HCT116 (cell line): ENCODE data around the gene GALNS. TPM values are rescaled to one million over a fixed set of nuclear protein-coding genes. Genes with fewer than 3 reads are reported as not detected.

ENCODE experiments used
- ATAC-seq: fragments of 200-7000 bp; cut with Tn5 transposase; 2 replicates; pipeline ENCODE4 v1.9.1; 2020; ENCODE audit warnings: mild to moderate bottlenecking, moderate library complexity
- BruUV-seq: library from RNA; stranded (reverse); fragments of 400-500 nt; replicated peaks from 2 replicates; lab custom pipeline; 2021; lab: Mats Ljungman, UMichigan
- CTCF ChIA-PET: fragments of 300-600 bp; sonication (Branson Sonifier 250); formaldehyde crosslinking; loops from one replicate; lab custom pipeline; 2021; ENCODE audit warnings: antibody characterized with exemption; lab: Charles Lee
- POLR2A ChIA-PET: fragments of 300-600, 350-600 bp; sonication (Branson Sonifier 250); formaldehyde crosslinking; loops from one replicate; lab custom pipeline; 2021; ENCODE audit warnings: antibody characterized with exemption; lab: Charles Lee
- RAD21 ChIA-PET, 2 experiments: fragments of 300-600 bp; sonication (Branson Sonifier 250); formaldehyde crosslinking; loops; one replicate each; lab custom pipeline; 2023; ENCODE audit warnings: low total read pairs in 2 of 2; ENCODE audit not compliant: uncharacterized antibody in 2 of 2, unreplicated experiment in 2 of 2, low non-redundant PET in 1 of 2; lab: Charles Lee
- DNase-seq: peaks from one replicate; pipeline ENCODE4 v3.0.0-alpha.2; 2010; ENCODE audit warnings: low read depth, low spot score
- H2AFZ ChIP-seq: fragments of 200-600 bp; shearing (Covaris generic), sonication (generic); 2 replicates; pipeline ENCODE4 v1.6.1; 2017; ENCODE audit warnings: low read depth, mixed run types, mixed read lengths, antibody characterized with exemption, low read length; ENCODE audit not compliant: poor library complexity, severe bottlenecking
- H3K27ac ChIP-seq: 2 replicates; pipeline ENCODE4 v1.5.1; 2012; ENCODE audit warnings: low read depth, low read length
- H3K27me3 ChIP-seq: fragments of 200-600 bp; sonication (generic); 2 replicates; pipeline ENCODE4 v1.6.1; 2016; ENCODE audit warnings: mixed run types, low read length, mixed read lengths; ENCODE audit not compliant: insufficient read depth
- H3K36me3 ChIP-seq, 2 experiments: fragments of 200-500 bp in 1 of 2; fragments of 200-600 bp in 1 of 2; sonication (Bioruptor generic) in 1 of 2; sonication (generic) in 1 of 2; 2 replicates each; pipeline versions ENCODE4 v1.5.1 to v1.6.1; 2014 to 2016; ENCODE audit warnings: low read length in 2 of 2, inconsistent platforms in 1 of 2, mixed read lengths in 1 of 2, mixed run types in 1 of 2; ENCODE audit not compliant: insufficient read depth in 2 of 2, control insufficient read depth in 1 of 2
- H3K4me1 ChIP-seq, 2 experiments: fragments of 200-600 bp in 1 of 2; sonication (generic) in 1 of 2; 2 replicates each; pipeline versions ENCODE4 v1.5.1 to v1.6.1; 2012 to 2017; ENCODE audit warnings: low read length in 2 of 2, inconsistent platforms in 1 of 2, mild to moderate bottlenecking in 1 of 2, mixed read lengths in 1 of 2, mixed run types in 1 of 2, moderate library complexity in 1 of 2; ENCODE audit not compliant: insufficient read depth in 2 of 2, control insufficient read depth in 1 of 2
- H3K4me2 ChIP-seq: fragments of 200-600 bp; sonication (generic); 2 replicates; pipeline ENCODE4 v1.6.1; 2017; ENCODE audit warnings: mixed run types, low read length, mixed read lengths
- H3K4me3 ChIP-seq, 2 experiments: fragments of 200-600 bp in 1 of 2; sonication (generic) in 1 of 2; replicated peaks in 1 of 2; 2 replicates each; pipeline ENCODE4 v1.5.1; 2011 to 2016; ENCODE audit warnings: low read length in 2 of 2, control low read depth in 1 of 2, low read depth in 1 of 2, mild to moderate bottlenecking in 1 of 2, mixed read lengths in 1 of 2, mixed run types in 1 of 2
- H3K79me2 ChIP-seq: fragments of 200-600 bp; sonication (generic); 2 replicates; pipeline ENCODE4 v1.6.1; 2017; ENCODE audit warnings: mild to moderate bottlenecking, mixed run types, low read length, moderate library complexity, mixed read lengths; ENCODE audit not compliant: insufficient read depth
- H3K9ac ChIP-seq: fragments of 200-600 bp; sonication (generic); 2 replicates; pipeline ENCODE4 v1.6.1; 2016; ENCODE audit warnings: low read length, mixed read lengths
- H3K9me2 ChIP-seq: fragments of 200-600 bp; sonication (generic), shearing (Covaris generic); 2 replicates; pipeline ENCODE4 v1.6.1; 2017; ENCODE audit warnings: mixed run types, mild to moderate bottlenecking, moderate library complexity; ENCODE audit not compliant: insufficient read depth
- H3K9me3 ChIP-seq, 2 experiments: fragments of 200-500 bp in 1 of 2; fragments of 200-600 bp in 1 of 2; sonication (Bioruptor generic) in 1 of 2; sonication (generic) in 1 of 2; 2 replicates each; pipeline ENCODE4 v1.6.1; 2014 to 2017; ENCODE audit warnings: low read length in 2 of 2, mixed read lengths in 2 of 2, inconsistent platforms in 1 of 2, low read depth in 1 of 2, mild to moderate bottlenecking in 1 of 2, mixed run types in 1 of 2, moderate library complexity in 1 of 2; ENCODE audit not compliant: control insufficient read depth in 1 of 2, insufficient read depth in 1 of 2
- H4K20me1 ChIP-seq: fragments of 200-600 bp; sonication (generic), shearing (Covaris generic); 2 replicates; pipeline ENCODE4 v1.6.1; 2017; ENCODE audit warnings: mixed run types, mild to moderate bottlenecking, moderate library complexity; ENCODE audit not compliant: insufficient read depth
- ATF3 ChIP-seq: IDR thresholded peaks from 2 replicates; pipeline ENCODE4 v1.6.1; 2012
- CTCF ChIP-seq, 3 experiments: fragments of 200-600 bp in 1 of 3; sonication (generic) in 1 of 3; IDR thresholded peaks in 2 of 3; conservative IDR thresholded peaks in 1 of 3; 2 replicates each; pipeline ENCODE4 v1.5.1; 2012 to 2017; ENCODE audit warnings: low read depth in 2 of 3, low read length in 2 of 3, antibody characterized with exemption in 1 of 3, borderline replicate concordance in 1 of 3, control low read depth in 1 of 3, mild to moderate bottlenecking in 1 of 3, mixed read lengths in 1 of 3, mixed run types in 1 of 3, moderate library complexity in 1 of 3; ENCODE audit not compliant: insufficient read depth in 1 of 3
- ELF1 ChIP-seq: IDR thresholded peaks from 2 replicates; pipeline ENCODE4 v1.6.1; 2012; ENCODE audit warnings: low read depth, borderline replicate concordance
- MAX ChIP-seq: IDR thresholded peaks from 2 replicates; pipeline ENCODE4 v1.6.1; 2012
- SIN3A ChIP-seq: IDR thresholded peaks from 2 replicates; pipeline ENCODE4 v1.6.1; 2012; ENCODE audit warnings: low read depth
- SRF ChIP-seq: IDR thresholded peaks from 2 replicates; pipeline ENCODE4 v1.6.1; 2012; ENCODE audit warnings: low read depth
- TCF7L2 ChIP-seq: IDR thresholded peaks from 2 replicates; pipeline ENCODE4 v1.7.0; 2011; ENCODE audit warnings: borderline replicate concordance, inconsistent platforms; ENCODE audit not compliant: insufficient read depth, insufficient read length; ENCODE audit errors: extremely low read depth
- ZBTB33 ChIP-seq: IDR thresholded peaks from 2 replicates; pipeline ENCODE4 v1.6.1; 2011; ENCODE audit warnings: mild to moderate bottlenecking, low read length, moderate library complexity; ENCODE audit not compliant: insufficient replicate concordance; ENCODE audit errors: extremely low read depth
- ZFX ChIP-seq: fragments of 450-650 bp; IDR thresholded peaks from 2 replicates; pipeline ENCODE4 v1.6.1; 2017
- ZNF274 ChIP-seq: fragments of 200-500 bp; sonication (Bioruptor generic); IDR thresholded peaks from 2 replicates; pipeline ENCODE4 v1.6.1; 2014; ENCODE audit warnings: mild to moderate bottlenecking, low read depth, low read length, inconsistent platforms
- intact Hi-C: fragments of 100-400 bp; cut with micrococcal nuclease; formaldehyde crosslinking; loops from 2 replicates; pipeline ENCODE4 v1.10.0; 2022
- total RNA-seq: library from RNA; stranded (reverse); gene quantifications from one replicate; pipeline ENCODE4 v1.2.1, GENCODE V29; 2021; ENCODE audit not compliant: unreplicated experiment

The GALNS gene
- total RNA-seq, 1 experiment from 2014 or later, result 44.6 TPM

DNA sequence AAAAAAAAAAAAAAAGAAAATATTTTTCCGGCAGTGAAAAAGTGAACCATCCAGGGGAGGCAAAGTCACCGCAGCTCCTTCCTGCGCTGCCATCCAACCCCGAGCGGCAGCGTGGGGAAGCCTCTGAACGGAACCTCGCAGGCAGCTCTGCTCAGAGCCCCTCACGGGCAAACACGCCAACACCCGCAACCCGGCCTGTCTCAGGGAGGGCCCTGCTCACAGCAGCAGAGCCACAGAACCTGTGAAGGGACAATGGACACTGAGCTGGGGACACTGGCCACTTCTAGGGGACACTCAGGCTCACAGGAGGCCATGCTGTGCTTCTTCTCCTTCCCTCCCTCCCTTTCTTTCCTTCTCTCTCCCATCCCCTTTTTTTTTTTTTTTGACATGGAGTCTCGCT is 23.7 kb downstream of the GALNS start:
- Histone ChIP-seq H3K4me1 (peaks cover 0 to 4% of the 10 kb centered on the region in 2 experiments; a peak in 1 of 4 replicates), H3K9ac (no peak overlapping the region), H3K9me2 (no peaks in the 10 kb centered on the region), H2AFZ (no peak overlapping the region), H3K36me3 (no peaks in the 10 kb centered on the region), H3K79me2 (no peaks in the 10 kb centered on the region), H3K4me3 (no peak overlapping the region), H4K20me1 (no peaks in the 10 kb centered on the region), H3K27me3 (no peaks in the 10 kb centered on the region), H3K9me3 (no peaks in the 10 kb centered on the region), H3K27ac (no peak overlapping the region), H3K4me2 (no peak overlapping the region)
- no peak for TF ChIP-seq SRF
- no peak for TF ChIP-seq SIN3A
- no peak for TF ChIP-seq ZNF274
- TF ChIP-seq MAX, result no peak
- TF ChIP-seq ATF3, result no peak
- TF ChIP-seq TCF7L2, result no peak
- ChIA-PET POLR2A (no interaction called here), CTCF (interaction anchor here (1.1 kb wide), 1 partner anchor 25 kb away, joined by 4 read pairs; no protein-coding TSS in a partner anchor), RAD21 (no interaction called here)
- BruUV-seq, result no TSS peak
- DNase-seq (no peak), ATAC-seq (no peak)
- intact Hi-C loops, result no loop called here

GRCh38 chr16:88831838-88832237 is 24.9 kb downstream of the GALNS start:
- Histone ChIP-seq H3K9me3 (no peaks in the 10 kb centered on the region), H3K4me1 (peaks cover 0 to 4% of the 10 kb centered on the region in 2 experiments; a peak in 1 of 4 replicates)
- no peak for DNase-seq
- CTCF ChIA-PET, result no interaction called here
- intact Hi-C loops, result no loop called here
- TF ChIP-seq SIN3A (no peak), ZBTB33 (no peak), ELF1 (no peak), CTCF (IDR thresholded peaks at IDR 0.05 in 2 of 3, conservative IDR thresholded peaks at IDR 0.05 in 1 of 3; ENCODE audit: borderline replicate concordance in 1 of 3, insufficient read depth in 1 of 3, low read depth in 2 of 3, low read length in 2 of 3) (peak in 2 of 3 experiments; percentile 13 to 18; a peak in 3 of 6 replicates), TCF7L2 (no peak), ZFX (no peak)
- TF ChIP-seq, all 23 proteins: peak for 1
- H3K4me3 ChIP-seq, result no peak overlapping the region
- no peaks in the 10 kb centered on the region for H4K20me1 ChIP-seq
- no peak overlapping the region for H2AFZ ChIP-seq
- no peaks in the 10 kb centered on the region for H3K36me3 ChIP-seq
- ChIA-PET RAD21 (no interaction called here), POLR2A (no interaction called here)
- H3K79me2 ChIP-seq, result no peaks in the 10 kb centered on the region
- H3K27me3 ChIP-seq, result no peaks in the 10 kb centered on the region
- no peak overlapping the region for H3K4me2 ChIP-seq
- H3K9me2 ChIP-seq, result no peaks in the 10 kb centered on the region
- no peak overlapping the region for H3K9ac ChIP-seq
- no TSS peak for BruUV-seq
- no peak overlapping the region for H3K27ac ChIP-seq
- peak; percentile 63 for ATAC-seq
